Suprapubic skin (tissue), 4 donors: ENCODE measurements around the gene CYP26B1. TPM values are rescaled to one million over a fixed set of nuclear protein-coding genes. Genes with fewer than 3 reads are reported as not detected.

Experiments
- DNase-seq, 2 donors: peaks; one replicate each; pipeline ENCODE4 v3.0.0-alpha.2; 2019; ENCODE audit warnings: low spot score in 2 of 2
- H3K27ac ChIP-seq: fragments of 200-600 bp; sonication (generic); one replicate; pipeline ENCODE4 v1.5.1; 2019
- H3K27me3 ChIP-seq: fragments of 200-600 bp; sonication (generic); one replicate; pipeline ENCODE4 v1.5.1; 2019
- H3K36me3 ChIP-seq: fragments of 200-600 bp; sonication (generic); one replicate; pipeline ENCODE4 v1.5.1; 2019
- H3K4me1 ChIP-seq: fragments of 200-600 bp; sonication (generic); one replicate; pipeline ENCODE4 v1.5.1; 2019
- H3K4me3 ChIP-seq: fragments of 200-600 bp; sonication (generic); one replicate; pipeline ENCODE4 v1.5.1; 2019; ENCODE audit warnings: mild to moderate bottlenecking
- H3K9me3 ChIP-seq: fragments of 200-600 bp; sonication (generic); one replicate; pipeline ENCODE4 v1.5.1; 2019
- CTCF ChIP-seq, 2 donors: fragments of 200-600 bp in 1 of 2; fragments of 450-650 bp in 1 of 2; sonication (generic) in 1 of 2; IDR thresholded peaks; one replicate each; pipeline ENCODE4 v1.5.1; 2016 to 2019; ENCODE audit warnings: antibody characterized with exemption in 2 of 2, mild to moderate bottlenecking in 1 of 2, moderate library complexity in 1 of 2
- EP300 ChIP-seq: sonication (generic); formaldehyde crosslinking; IDR thresholded peaks from one replicate; pipeline ENCODE4 v1.6.1; 2017; ENCODE audit warnings: antibody characterized with exemption
- POLR2A ChIP-seq, 2 donors: fragments of 450-650 bp; IDR thresholded peaks; one replicate each; pipeline ENCODE4 v1.6.1; 2017; ENCODE audit warnings: antibody characterized with exemption in 2 of 2, mild to moderate bottlenecking in 2 of 2, moderate library complexity in 2 of 2
- POLR2AphosphoS5 ChIP-seq, 3 donors: sonication (generic); formaldehyde crosslinking; IDR thresholded peaks; one replicate each; pipeline ENCODE4 v1.6.1; 2017; ENCODE audit warnings: antibody characterized with exemption in 3 of 3
- WGBS: methylation state at CpG from one replicate; pipeline ENCODE4 v1.1.5; 2018; 5-methylcytosine and 5-hydroxymethylcytosine counted together
- total RNA-seq, 4 donors: library from RNA; depleted of rRNA; stranded (reverse); fragments of >200 nt; gene quantifications; one replicate each; pipeline ENCODE4 v1.1.0, GENCODE V29; 2016

Gene CYP26B1
- total RNA-seq, 4 donors from 2014 or later, result 53.3 to 83.3 (median 67.7) TPM

- Histone ChIP-seq H3K9me3 (no peaks in the 10 kb centered on the region), H3K4me1 (no peaks in the 10 kb centered on the region), H3K36me3 (no peaks in the 10 kb centered on the region), H3K27me3 (peaks cover 7% of the 10 kb centered on the region), H3K27ac (no peak overlapping the region), H3K4me3 (no peak overlapping the region)
- DNase-seq, result no peak
- TF ChIP-seq EP300 (no peak), CTCF (IDR thresholded peaks at IDR 0.05) (no peak), POLR2A (IDR thresholded peaks at IDR 0.05) (no peak)
- 91% methylated on average over 5 of the region's 5 CpGs for whole genome bisulfite sequencing
Observed at GRCh38 chr2:72162574-72162973, 14.9 kb upstream of the CYP26B1 start.

DNA sequence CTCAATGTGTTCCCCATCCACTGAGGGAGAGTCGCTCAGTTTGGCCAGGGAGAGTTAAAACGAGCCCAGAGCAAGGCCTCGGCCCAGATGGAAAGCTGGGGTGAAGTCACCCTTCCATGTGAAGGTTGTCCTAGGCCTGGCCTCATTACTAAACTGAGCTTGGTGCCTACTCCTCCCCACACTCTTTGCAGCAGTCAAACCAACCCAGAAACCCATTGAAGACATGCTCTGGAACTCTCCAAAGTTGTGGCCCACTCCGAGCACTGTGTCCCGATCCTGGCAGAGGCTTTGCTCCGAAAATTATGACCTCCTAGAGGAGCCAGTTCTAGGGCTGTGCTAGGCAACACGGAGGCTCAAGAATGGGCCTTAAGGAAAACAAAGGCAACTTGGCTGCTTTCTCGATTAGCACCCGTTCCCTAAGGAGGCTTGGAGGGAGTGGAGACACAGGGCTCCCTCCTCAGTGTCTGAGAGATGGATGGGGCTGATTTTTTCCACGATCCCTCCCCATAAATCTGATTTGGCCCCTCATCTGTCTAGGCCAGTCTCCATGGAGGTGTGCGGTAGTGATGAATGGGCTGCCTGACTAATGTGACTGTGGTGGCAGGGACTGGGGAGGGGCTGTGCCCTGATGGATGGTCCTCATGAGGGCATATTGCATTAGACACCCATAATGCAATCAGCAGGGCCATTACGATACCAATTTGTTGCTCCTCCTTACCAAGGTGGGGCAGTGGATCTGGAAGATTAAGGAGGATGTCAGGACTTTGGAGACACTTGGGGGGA, 11.7 kb upstream of the CYP26B1 start:
- DNase-seq, result no peak

DNA sequence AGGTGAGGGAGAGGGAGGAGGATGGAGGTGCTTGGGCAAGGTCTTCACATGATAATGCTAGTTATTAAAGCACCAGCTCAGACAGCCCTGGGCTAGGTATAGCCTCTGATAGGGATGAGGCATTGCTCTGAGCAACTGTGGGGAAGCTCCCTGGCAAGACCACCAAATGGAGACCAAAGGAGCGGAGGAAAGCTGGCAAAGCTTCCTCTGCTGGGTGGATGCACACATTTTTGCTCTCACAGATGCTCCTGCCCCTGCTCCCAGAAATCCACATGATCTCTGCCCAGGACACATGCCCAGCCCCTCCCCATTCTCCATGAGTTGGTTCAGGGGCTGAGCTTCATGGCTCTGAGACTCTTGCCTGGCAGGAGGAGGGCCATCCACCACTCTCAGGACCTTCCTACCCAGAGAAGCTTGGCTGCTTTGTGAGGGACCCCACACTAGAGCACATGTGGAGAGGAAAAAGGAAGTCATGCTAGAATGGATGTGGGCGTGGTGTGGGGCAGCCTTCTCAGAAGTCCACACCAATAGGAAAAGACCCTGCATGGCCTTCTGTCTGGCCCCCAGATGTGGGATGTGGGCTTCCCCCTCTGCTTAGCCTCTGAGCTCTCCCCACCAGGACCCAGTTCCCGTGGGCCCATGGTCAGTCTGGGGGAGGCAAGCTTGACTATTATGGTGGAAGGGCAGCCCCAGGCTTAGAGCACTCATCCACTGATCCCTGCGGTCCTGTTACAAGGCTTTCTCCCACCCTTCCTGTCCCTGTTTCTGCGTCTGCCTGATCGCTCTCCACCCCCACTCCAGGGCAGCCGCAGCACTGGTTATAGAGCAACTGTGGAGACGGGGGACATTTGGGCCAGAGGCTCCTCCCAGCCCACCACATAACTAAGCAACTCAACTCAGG, 10.5 kb upstream of the CYP26B1 start:
- TF ChIP-seq POLR2A (IDR thresholded peaks at IDR 0.05) (no peak), CTCF (IDR thresholded peaks at IDR 0.05) (no peak), EP300 (no peak), POLR2AphosphoS5 (IDR thresholded peaks at IDR 0.05) (no peak)
- H3K27ac ChIP-seq, result no peak overlapping the region
- no peak for DNase-seq
- WGBS, result 88% methylated on average over 7 of the region's 8 CpGs
- no peak overlapping the region for H3K4me3 ChIP-seq
- no peaks in the 10 kb centered on the region for H3K4me1 ChIP-seq
- H3K36me3 ChIP-seq, result no peaks in the 10 kb centered on the region
- H3K9me3 ChIP-seq, result no peaks in the 10 kb centered on the region
- H3K27me3 ChIP-seq, result peaks cover 33% of the 10 kb centered on the region

More for the DNA sequence above, 11.7 kb upstream of the CYP26B1 start:
- Histone ChIP-seq H3K4me3 (no peak overlapping the region), H3K4me1 (no peaks in the 10 kb centered on the region), H3K36me3 (no peaks in the 10 kb centered on the region), H3K9me3 (no peaks in the 10 kb centered on the region), H3K27me3 (peaks cover 20% of the 10 kb centered on the region), H3K27ac (no peak overlapping the region)
- TF ChIP-seq POLR2AphosphoS5 (IDR thresholded peaks at IDR 0.05) (no peak), POLR2A (IDR thresholded peaks at IDR 0.05) (no peak), EP300 (no peak), CTCF (IDR thresholded peaks at IDR 0.05) (no peak)
- whole genome bisulfite sequencing, result 87% methylated on average over 12 of the region's 12 CpGs

DNA sequence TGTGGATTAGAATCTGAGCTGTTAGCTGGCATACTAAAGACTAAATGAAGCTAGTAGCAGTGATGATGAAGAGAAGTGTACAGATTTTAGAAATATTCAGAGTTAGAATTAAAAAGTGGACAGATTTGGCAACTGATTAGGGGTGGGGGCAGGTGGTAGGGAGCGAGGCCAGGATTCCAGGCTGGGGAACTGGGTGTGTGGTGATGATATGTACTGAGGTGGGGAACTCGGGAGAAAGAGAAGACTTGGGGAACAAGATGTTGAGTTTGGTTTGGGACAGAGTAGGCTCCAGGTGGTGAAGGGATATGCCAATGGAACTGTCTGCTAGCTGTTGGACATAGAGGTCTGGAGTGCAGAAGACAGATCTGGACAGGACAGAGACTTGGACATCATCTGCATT, 9.2 kb upstream of the CYP26B1 start:
- H3K36me3 ChIP-seq, result no peaks in the 10 kb centered on the region
- H3K4me1 ChIP-seq, result no peaks in the 10 kb centered on the region
- no peak overlapping the region for H3K4me3 ChIP-seq
- TF ChIP-seq CTCF (IDR thresholded peaks at IDR 0.05) (no peak), POLR2AphosphoS5 (IDR thresholded peaks at IDR 0.05) (no peak)
- H3K9me3 ChIP-seq, result no peaks in the 10 kb centered on the region
- no peak for DNase-seq
- no peak overlapping the region for H3K27ac ChIP-seq
- H3K27me3 ChIP-seq, result peaks cover 39% of the 10 kb centered on the region
- WGBS, result 72% methylated on average over 2 of the region's 2 CpGs

DNA sequence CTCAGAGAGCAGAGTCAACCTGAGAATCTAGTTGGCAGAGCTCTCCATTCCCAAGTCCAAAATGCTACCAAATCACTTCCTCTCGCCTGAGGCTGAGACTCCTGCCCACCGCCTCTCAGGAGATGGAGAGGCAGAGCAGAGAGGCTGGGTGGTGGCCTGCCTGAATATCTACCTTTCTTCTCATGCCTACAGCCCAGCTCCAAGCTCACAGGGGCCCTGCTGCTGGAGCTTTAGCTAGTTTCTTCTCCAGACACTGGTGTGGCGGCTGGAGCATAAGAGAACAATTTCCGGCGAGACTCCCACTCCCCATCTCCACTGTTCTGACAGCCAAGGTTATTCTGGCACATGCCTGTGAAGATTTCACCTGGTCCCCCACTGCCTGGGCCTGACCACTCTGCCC, 8.1 kb upstream of the CYP26B1 start:
- no peaks in the 10 kb centered on the region for H3K4me1 ChIP-seq
- DNase-seq, result no peak

More for the DNA sequence above, 8.1 kb upstream of the CYP26B1 start:
- Histone ChIP-seq H3K27ac (no peak overlapping the region), H3K36me3 (no peaks in the 10 kb centered on the region), H3K4me3 (no peak overlapping the region), H3K9me3 (no peaks in the 10 kb centered on the region), H3K27me3 (peaks cover 43% of the 10 kb centered on the region)
- 79% methylated on average over 5 of the region's 5 CpGs for WGBS
- TF ChIP-seq CTCF (IDR thresholded peaks at IDR 0.05) (no peak), EP300 (no peak), POLR2AphosphoS5 (IDR thresholded peaks at IDR 0.05) (no peak), POLR2A (IDR thresholded peaks at IDR 0.05) (no peak)
